IPS DF 4.7 (cell line): ENCODE measurements around the gene ASTN2.
"Not testable (repeated sequence)": the region's sequence is repeated elsewhere in the genome, so short reads cannot be mapped to it uniquely, and the experiment has no call there.

Experiments used
- DNase-seq: peaks from one replicate; pipeline ENCODE4 v3.0.0-alpha.2; 2013; ENCODE audit warnings: low spot score; ENCODE audit errors: extremely low read depth

The ASTN2 gene

DNA sequence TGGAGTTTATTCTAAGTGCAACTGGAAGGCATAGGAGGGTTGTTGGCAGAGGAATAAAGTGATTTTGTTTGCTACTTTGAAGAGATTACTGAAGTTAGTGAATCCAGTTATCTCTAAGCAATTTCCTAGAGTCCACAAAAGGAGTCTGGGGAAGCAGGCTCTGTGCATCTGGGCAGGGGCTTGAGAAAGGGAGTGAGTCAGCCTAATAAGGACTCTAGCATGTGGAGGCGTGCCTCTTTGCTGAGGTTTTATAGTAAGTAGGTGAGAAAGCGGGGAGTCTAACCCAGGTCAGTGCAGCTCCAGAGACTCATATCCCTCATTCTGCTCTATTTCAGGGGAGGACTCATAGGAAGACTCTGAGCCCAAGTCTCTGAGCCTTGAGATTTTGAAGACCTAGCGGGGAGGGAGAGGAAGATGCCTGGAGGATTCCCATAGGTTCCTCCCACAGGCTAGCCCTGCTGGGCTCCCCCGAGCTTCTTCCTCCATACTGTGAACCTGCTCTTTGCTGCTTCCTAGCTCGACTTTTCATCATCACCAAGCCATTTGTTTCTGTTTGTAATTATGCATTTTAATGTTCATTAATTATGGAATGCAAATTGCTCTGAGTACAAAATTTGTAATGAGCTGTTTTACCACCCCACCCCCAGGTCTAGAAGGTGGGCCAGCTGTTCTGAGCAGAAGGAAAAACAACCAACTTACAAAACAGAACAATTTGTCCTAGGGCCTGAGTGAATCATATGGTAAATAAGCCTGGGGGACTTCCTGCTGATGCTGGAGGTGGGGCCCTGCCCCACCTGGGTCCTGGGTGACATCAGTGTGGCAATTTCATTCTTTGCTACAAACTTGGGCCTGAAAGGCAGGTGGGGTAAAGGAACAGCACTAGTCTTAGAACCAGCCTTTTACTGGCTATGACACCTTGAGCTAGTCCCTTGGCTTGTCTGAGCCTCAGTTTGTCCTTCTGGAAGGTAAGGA, 577.6 kb downstream of the ASTN2 start:
- no peak for DNase-seq

DNA sequence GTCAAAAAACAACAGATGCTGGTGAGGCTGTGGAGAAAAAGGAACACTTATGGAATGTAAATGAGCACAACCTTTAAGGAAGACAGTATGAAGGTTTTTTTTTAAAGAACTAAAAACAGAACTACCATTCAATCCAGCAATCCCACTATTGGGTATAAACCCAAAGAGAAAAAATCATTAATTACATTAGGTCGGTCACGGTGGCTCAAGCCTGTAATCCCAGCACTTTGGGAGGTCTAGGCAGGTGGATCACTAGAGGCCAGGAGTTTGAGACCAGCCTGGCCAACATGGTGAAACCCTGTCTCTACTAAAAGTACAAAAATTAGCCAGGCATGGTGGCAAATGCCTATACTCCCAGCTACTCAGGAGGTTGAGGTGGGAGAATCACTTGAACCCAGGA, 584.5 kb downstream of the ASTN2 start:
- DNase-seq, result not testable (repeated sequence)

DNA sequence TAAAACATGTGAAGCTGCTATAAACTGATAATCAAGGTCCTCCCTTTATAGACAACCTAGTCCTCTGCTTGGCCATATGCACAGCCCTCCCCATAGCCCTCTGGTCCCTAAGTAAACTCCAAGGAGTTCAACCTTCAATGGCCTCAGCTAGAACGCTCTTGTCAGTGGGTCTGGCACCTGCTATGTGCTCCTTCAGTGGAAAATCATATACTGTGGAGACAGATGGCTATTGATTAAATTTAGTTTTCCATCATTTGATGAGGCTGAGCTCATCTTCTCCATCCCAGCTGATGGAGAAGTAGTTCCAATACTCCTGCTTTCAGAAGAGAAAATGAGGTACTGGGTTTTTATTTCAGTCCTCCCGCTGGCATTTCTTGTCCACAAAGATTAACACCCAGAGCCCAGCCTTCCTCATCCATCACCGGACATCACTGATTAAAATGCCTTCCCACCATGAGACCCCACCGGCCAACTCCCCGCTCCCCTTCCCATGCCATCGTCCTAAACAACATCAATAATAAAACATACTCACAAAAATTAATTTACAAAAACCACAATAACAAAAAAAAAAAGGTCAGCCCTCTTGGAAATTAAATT, 593.1 kb downstream of the ASTN2 start:
- no peak for DNase-seq

DNA sequence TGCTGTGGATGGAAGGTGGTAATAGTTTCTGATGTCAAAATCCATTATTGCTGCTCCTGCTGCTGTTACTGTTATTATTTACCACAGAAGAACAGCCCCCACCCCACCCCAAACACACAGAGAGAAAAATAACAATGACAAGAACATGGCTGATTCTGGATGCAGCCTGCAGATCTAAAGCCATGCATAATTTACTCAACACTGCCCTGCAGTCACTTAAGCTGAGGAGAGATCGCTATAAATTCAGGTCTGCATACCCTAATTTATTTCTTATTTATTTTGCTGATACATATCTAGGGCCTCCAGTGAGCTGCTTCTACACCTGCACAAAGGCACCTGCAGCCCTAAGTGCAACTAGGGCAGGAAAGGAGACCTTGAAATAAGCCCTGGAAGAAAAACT, 595.7 kb downstream of the ASTN2 start:
- DNase-seq, result no peak

DNA sequence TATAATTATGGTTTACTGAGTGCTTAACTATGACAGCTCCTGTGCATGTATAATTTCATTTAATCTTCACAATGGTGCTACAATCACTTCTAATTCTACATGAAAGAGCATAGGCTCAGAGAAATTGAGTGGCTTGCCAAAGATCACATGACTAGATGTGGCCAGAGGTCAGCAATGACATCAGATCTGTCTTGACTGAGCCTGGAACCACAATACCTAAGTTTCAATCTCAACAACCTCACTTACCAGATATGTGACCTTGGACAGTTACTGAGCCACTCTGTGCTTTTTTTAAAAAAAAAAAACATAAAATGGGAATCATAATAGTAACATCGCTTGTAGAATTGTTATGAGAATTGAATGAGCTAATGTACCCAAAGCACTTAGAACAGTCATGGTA, 597.1 kb downstream of the ASTN2 start:
- no peak for DNase-seq

DNA sequence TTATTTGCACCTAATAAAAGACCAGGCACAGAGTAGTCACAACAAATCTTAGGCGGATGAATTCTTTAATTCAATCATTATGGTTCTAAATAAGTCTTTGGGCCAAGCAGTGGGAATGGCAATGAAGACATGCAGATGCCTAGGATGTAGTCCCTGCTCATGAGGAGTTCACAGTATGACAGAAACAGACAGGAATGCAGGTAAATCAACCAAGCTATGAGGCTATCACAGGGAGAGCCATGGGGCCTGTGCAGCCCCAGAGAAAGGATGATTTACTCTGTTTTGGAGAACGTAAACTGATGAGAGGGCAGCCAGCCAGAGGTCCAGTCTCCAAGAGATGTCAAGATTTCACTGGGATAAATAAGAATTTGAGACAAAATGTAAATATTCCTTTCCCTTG, 598.4 kb downstream of the ASTN2 start:
- DNase-seq, result no peak

DNA sequence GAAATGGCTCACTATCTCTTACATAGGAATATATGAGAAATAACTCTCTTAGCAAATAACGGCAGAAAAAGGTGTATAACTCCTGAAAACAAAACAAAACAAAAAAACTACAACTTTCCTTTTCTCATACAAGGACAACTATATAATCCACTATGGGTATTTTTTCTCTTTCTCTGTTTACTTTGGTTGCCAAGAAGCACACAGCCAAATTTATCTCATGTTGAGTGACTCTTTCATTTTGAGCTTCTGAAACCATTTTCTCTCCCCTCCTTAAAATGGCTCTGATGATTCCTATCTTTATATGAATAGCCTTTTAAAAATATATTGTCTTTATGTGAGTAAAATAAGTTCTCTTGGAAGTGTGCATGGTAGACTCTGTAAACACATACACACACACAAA, 599.0 kb downstream of the ASTN2 start:
- no peak for DNase-seq

DNA sequence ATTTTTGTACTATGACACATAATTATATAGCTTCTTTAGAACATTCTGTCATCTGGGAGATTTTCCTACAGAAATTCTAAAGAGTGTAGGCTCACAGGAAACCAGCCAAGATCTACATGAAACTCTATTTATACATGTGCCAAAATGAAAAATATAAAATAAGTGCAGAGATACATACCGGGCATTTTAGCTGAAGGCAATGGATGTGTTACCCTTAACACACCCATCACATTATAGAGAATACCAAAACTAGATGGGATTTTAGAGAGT, 601.9 kb downstream of the ASTN2 start:
- no peak for DNase-seq

DNA sequence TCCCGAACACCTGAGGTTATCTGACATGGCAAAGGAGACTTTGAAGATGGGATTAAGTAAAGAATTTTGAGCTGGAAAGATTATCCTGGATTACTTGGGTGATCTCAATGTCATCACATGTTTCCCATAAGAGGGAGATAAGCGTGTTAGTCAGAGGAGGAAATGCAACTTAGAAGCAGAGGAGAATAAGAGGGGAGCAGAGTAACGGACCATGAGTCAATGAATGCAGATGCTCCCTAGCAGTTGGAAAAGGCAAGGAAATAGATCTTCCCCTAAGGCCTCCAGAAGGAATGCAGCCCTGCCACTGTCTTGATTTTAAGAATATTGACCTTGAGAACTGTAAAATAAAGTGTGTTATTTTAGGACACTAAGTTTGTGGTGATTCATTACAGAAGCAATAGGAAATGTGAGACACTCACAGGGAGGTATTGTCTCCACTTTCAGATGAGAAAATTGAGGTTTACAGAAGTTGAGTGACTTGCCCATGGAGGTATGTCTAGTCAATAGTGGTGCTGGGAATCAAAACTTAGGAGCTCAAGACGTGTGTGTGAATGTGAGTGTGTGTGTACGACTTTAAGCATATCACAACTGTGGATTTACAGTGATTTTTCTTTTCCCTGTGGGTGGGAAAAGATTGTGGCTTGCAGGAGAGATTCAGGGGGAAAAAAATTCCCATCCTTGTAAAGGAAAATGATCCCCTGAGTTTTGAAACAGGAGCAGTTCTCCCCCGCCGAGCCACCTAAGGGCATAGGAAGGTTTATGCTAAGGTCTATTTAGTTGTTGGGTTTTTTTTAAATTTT, 602.4 kb downstream of the ASTN2 start:
- DNase-seq, result no peak

DNA sequence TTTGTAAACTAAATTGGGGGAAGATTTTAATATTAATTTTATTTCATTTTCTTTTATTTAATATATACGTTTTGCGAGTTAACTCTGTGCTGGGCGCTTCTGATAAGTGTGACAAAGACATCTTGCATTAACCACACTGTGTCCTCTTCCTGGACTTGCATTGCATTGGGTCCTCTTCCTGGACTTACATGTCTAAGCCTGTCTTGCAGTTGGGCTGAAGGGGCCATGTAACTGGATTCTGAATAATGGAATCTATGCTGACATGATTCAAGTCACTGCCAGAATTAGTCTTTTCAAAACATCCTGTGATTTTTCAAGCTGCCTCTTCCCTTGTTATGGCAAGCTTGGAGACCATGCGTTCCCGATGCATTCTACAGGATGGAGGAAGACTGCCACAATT, 605.2 kb downstream of the ASTN2 start:
- no peak for DNase-seq

DNA sequence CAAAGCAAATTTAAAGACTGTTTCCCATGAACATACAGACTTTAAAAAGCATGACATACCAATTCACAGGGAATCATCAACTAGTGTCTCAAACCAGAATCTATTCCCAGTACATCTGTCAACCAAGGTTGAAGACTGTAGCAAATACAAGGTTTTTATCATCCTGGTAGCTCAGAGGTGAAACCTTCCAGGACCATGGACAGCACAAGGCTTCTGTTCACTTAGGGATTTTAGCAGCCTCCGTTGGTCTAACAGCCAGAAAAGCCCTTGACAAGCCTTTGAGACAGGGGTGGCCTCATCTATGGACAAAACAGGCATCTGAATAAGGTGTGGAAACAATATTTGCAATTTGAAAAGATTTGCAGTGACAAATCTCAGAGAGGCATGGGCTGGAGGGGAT, 608.8 kb downstream of the ASTN2 start:
- DNase-seq, result peak; percentile 30

DNA sequence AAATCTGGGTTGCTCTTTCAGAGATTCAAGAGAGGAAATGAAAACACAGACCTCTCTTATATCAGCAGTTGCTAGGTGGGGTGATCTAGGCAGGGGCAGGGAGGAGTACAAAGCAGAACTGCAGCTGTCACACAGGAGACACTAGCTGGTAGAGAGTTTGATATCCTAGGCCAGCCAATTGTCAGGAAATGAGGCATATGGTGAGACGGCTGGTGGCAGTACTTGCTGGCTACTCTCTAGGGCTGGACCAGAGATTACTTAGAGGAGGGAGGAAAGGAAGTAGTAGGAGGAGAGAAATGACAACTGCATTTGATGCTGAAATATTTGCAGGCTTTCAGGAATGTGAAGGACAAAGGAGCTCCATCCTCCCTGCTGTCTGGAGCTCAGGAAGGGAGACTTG, 614.0 kb downstream of the ASTN2 start:
- peak; percentile 51 for DNase-seq

DNA sequence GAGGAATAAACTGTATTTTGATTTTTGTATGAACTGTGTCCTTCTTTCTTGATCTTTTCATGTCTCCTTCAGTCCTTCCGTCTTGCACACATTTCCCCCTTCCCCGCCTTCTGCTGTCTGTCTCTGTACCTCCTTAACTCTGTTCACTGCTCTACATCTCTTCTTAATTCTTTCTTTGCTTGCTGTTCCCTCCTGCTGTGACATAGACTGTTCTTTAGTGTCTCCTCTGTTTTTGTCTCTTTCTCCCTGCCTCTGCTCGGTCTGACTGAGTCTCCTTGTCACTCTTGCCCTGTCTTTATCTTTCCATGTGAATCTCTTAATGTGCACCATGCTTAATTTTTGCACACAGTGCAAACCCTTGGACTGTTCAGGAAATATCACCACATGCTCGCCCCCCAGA, 614.8 kb downstream of the ASTN2 start:
- DNase-seq, result no peak

DNA sequence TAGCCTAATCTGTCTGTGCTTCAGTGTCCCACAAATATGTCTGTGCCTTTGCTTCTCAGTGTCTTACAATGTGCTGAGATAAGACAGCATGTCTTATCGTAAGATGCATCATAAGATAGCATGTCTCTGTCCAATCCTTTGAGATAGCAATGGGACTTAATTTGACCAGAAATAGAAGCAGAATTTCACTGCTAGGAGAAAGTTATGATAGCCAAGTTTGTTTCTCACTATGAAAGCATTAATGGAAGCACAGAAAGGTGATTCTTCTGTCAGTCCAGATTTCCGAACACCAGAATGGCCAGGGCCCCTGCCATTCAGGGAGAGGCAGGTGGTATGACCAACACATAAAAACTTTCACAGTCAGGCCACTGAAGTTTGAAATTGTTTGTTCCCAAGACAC, 616.3 kb downstream of the ASTN2 start:
- DNase-seq, result no peak

DNA sequence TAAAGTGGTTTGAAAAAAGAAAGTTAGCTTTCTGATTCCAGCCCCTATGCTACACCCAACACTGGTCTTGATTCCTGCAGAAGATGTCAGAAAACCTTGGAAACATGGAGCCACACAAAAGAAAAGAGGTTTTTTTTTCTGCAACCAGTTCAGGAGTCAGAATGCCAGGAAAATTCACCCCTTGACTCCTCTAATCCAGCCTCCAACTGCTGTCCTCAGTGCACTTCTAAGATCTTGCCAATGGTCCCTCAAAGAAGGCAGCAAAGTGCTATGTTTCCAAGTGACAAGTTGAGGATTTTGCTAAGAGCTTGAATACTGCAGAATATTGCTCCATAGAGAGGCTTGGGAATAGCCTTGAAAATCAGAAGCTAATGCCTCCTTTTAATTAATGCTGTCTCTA, 617.6 kb downstream of the ASTN2 start:
- no peak for DNase-seq

DNA sequence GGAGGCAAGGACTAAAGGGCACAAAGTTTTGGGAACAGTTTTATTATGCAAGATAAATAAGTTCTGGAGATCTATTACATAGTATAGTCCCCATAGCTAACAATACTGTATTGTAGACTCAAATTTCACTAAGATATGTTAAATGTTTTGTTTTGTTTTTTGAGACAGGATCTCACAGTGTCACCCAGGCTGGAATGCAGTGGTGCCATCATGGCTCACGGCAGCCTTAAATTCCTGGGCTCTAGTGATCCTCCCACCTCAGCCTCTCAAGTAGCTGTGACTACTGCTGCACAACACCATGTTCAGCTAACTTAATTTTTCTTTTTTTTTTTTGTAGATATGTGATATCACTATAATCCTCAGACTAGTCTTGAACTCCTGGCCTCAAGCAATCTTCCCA, 618.2 kb downstream of the ASTN2 start:
- DNase-seq, result no peak

DNA sequence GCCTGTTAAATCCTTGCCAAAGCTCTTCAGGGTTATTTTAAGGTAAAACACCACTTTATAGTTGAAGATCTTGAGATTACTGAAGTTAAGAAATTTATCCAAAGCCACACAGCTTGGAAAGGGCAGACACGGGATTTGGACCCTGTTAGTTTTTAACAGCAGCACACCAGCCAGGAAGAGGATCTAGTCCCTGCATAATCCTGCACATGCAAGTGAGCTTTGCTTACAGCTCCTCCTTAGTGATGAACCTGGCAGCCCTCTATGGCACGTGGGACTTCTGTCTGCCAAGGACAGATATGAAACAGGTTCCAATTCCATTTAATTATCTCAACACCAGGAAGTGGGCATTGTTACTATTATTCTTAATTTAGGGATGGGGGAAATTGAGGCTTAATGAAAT, 619.0 kb downstream of the ASTN2 start:
- no peak for DNase-seq

DNA sequence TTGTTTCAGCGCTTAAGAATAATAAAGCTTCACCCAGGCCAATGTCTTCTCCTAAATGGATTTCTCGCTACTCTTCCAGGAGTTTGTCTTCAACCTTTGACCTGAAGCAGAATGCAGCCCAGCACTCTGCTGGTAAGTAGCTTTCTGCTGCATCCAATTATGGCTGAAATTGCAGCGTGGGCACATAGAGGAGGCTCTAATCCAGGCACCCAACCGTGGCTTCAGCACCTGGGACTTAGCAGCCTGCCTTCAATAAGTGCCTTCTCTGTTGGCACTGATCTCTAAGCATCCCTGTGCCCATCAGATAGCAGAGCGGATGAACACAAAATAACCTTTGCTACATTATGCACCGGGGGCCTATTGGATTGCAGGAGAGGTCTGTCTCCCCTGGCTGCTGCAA, 622.6 kb downstream of the ASTN2 start:
- DNase-seq, result no peak

DNA sequence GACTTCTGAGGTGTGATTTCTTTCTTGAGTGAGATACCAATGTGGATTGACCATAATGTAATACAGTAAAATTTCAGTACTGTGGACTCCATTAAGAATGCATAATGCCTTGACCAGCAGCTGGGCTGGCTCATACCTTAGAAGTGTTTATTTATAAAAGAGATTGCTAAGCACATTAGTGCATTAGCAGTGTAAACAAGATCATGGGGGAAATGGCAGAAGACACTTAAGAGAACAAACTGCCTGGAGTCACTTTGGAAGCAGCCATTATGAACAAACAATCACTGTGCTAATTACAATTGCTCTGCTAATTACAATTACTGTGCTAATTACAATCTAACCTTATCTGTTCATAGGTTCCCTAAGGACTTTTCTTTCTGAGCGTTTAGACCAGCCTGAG, 623.5 kb downstream of the ASTN2 start:
- DNase-seq, result no peak

DNA sequence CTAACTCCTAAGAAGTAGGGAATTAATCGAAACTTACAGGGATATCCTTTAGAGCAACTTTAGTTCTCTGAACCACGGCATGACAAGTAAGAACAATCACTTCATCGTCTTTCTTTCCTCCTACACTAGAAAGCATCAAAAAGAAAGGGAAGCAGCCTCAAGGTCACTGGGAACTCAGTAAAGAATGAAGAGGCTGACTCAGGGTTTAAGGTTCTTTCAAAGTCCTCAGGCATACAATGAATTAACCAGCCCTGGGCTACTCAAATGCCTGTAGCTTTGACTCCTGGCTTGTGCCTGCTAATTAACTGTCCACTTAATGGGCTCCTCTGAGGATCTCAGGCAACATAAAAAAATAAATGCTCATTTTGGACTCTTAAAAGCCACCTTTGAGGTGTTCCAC, 625.8 kb downstream of the ASTN2 start:
- peak; percentile 9 for DNase-seq

DNA sequence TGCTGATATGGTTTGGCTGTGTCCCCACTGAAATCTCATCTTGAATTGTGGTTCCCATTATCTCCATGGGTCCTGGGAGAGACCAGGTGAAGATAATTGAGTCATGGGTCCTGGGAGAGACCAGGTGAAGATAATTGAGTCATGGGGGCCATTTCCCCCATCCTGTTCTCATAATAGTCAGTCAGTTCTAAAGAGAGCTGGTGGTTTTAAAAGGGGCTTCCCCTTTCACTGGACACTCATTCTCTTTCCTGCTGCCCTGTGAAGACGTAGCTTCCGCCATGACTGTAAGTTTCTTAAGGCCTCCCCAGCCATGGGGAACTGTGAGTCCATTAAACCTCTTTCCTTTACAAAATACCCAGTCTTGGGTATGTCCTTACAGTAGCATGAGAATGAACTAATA, 628.1 kb downstream of the ASTN2 start:
- no peak for DNase-seq

DNA sequence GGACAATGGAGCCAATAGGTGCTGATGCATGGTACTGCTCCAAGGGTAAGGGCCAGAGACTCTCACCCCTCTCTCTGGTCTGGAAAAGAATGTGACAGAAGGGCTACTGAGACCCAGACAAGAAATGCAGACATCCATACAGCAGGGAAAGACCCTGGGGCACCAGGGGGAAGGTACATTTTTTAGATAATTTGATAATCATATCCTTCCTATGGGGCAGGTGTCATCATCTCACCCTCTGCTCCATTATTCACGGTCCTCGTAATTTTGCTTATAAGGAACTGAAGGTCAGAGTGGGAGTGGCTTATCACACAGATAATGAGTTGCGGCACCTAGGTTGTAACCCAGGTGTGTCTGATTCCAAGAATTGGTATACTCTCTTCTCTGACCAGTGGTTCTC, 637.7 kb downstream of the ASTN2 start:
- no peak for DNase-seq
